HCT116 (cell line): ENCODE results near the gene PIK3CA. TPM values are rescaled to one million over a fixed set of nuclear protein-coding genes. Genes with fewer than 3 reads are reported as not detected.

Experiments used
- ATAC-seq: fragments of 200-7000 bp; cut with Tn5 transposase; 2 replicates; pipeline ENCODE4 v1.9.1; 2020; ENCODE audit warnings: mild to moderate bottlenecking, moderate library complexity
- BruUV-seq: library from RNA; stranded (reverse); fragments of 400-500 nt; replicated peaks from 2 replicates; lab custom pipeline; 2021; lab: Mats Ljungman, UMichigan
- CTCF ChIA-PET: fragments of 300-600 bp; sonication (Branson Sonifier 250); formaldehyde crosslinking; loops from one replicate; lab custom pipeline; 2021; ENCODE audit warnings: antibody characterized with exemption; lab: Charles Lee
- POLR2A ChIA-PET: fragments of 300-600, 350-600 bp; sonication (Branson Sonifier 250); formaldehyde crosslinking; loops from one replicate; lab custom pipeline; 2021; ENCODE audit warnings: antibody characterized with exemption; lab: Charles Lee
- RAD21 ChIA-PET, 2 experiments: fragments of 300-600 bp; sonication (Branson Sonifier 250); formaldehyde crosslinking; loops; one replicate each; lab custom pipeline; 2023; ENCODE audit warnings: low total read pairs in 2 of 2; ENCODE audit not compliant: uncharacterized antibody in 2 of 2, unreplicated experiment in 2 of 2, low non-redundant PET in 1 of 2; lab: Charles Lee
- DNase-seq: peaks from one replicate; pipeline ENCODE4 v3.0.0-alpha.2; 2010; ENCODE audit warnings: low read depth, low spot score
- H2AFZ ChIP-seq: fragments of 200-600 bp; shearing (Covaris generic), sonication (generic); 2 replicates; pipeline ENCODE4 v1.6.1; 2017; ENCODE audit warnings: low read depth, mixed run types, mixed read lengths, antibody characterized with exemption, low read length; ENCODE audit not compliant: poor library complexity, severe bottlenecking
- H3K27ac ChIP-seq: 2 replicates; pipeline ENCODE4 v1.5.1; 2012; ENCODE audit warnings: low read depth, low read length
- H3K27me3 ChIP-seq: fragments of 200-600 bp; sonication (generic); 2 replicates; pipeline ENCODE4 v1.6.1; 2016; ENCODE audit warnings: mixed run types, low read length, mixed read lengths; ENCODE audit not compliant: insufficient read depth
- H3K36me3 ChIP-seq, 2 experiments: fragments of 200-500 bp in 1 of 2; fragments of 200-600 bp in 1 of 2; sonication (Bioruptor generic) in 1 of 2; sonication (generic) in 1 of 2; 2 replicates each; pipeline versions ENCODE4 v1.5.1 to v1.6.1; 2014 to 2016; ENCODE audit warnings: low read length in 2 of 2, inconsistent platforms in 1 of 2, mixed read lengths in 1 of 2, mixed run types in 1 of 2; ENCODE audit not compliant: insufficient read depth in 2 of 2, control insufficient read depth in 1 of 2
- H3K4me1 ChIP-seq, 2 experiments: fragments of 200-600 bp in 1 of 2; sonication (generic) in 1 of 2; 2 replicates each; pipeline versions ENCODE4 v1.5.1 to v1.6.1; 2012 to 2017; ENCODE audit warnings: low read length in 2 of 2, inconsistent platforms in 1 of 2, mild to moderate bottlenecking in 1 of 2, mixed read lengths in 1 of 2, mixed run types in 1 of 2, moderate library complexity in 1 of 2; ENCODE audit not compliant: insufficient read depth in 2 of 2, control insufficient read depth in 1 of 2
- H3K4me2 ChIP-seq: fragments of 200-600 bp; sonication (generic); 2 replicates; pipeline ENCODE4 v1.6.1; 2017; ENCODE audit warnings: mixed run types, low read length, mixed read lengths
- H3K4me3 ChIP-seq, 2 experiments: fragments of 200-600 bp in 1 of 2; sonication (generic) in 1 of 2; replicated peaks in 1 of 2; 2 replicates each; pipeline ENCODE4 v1.5.1; 2011 to 2016; ENCODE audit warnings: low read length in 2 of 2, control low read depth in 1 of 2, low read depth in 1 of 2, mild to moderate bottlenecking in 1 of 2, mixed read lengths in 1 of 2, mixed run types in 1 of 2
- H3K79me2 ChIP-seq: fragments of 200-600 bp; sonication (generic); 2 replicates; pipeline ENCODE4 v1.6.1; 2017; ENCODE audit warnings: mild to moderate bottlenecking, mixed run types, low read length, moderate library complexity, mixed read lengths; ENCODE audit not compliant: insufficient read depth
- H3K9ac ChIP-seq: fragments of 200-600 bp; sonication (generic); 2 replicates; pipeline ENCODE4 v1.6.1; 2016; ENCODE audit warnings: low read length, mixed read lengths
- H3K9me2 ChIP-seq: fragments of 200-600 bp; sonication (generic), shearing (Covaris generic); 2 replicates; pipeline ENCODE4 v1.6.1; 2017; ENCODE audit warnings: mixed run types, mild to moderate bottlenecking, moderate library complexity; ENCODE audit not compliant: insufficient read depth
- H3K9me3 ChIP-seq, 2 experiments: fragments of 200-500 bp in 1 of 2; fragments of 200-600 bp in 1 of 2; sonication (Bioruptor generic) in 1 of 2; sonication (generic) in 1 of 2; 2 replicates each; pipeline ENCODE4 v1.6.1; 2014 to 2017; ENCODE audit warnings: low read length in 2 of 2, mixed read lengths in 2 of 2, inconsistent platforms in 1 of 2, low read depth in 1 of 2, mild to moderate bottlenecking in 1 of 2, mixed run types in 1 of 2, moderate library complexity in 1 of 2; ENCODE audit not compliant: control insufficient read depth in 1 of 2, insufficient read depth in 1 of 2
- H4K20me1 ChIP-seq: fragments of 200-600 bp; sonication (generic), shearing (Covaris generic); 2 replicates; pipeline ENCODE4 v1.6.1; 2017; ENCODE audit warnings: mixed run types, mild to moderate bottlenecking, moderate library complexity; ENCODE audit not compliant: insufficient read depth
- ATF3 ChIP-seq: IDR thresholded peaks from 2 replicates; pipeline ENCODE4 v1.6.1; 2012
- CBX3 ChIP-seq: IDR thresholded peaks from 2 replicates; pipeline ENCODE4 v1.6.1; 2012; ENCODE audit warnings: low read depth
- CTCF ChIP-seq, 3 experiments: fragments of 200-600 bp in 1 of 3; sonication (generic) in 1 of 3; IDR thresholded peaks in 2 of 3; conservative IDR thresholded peaks in 1 of 3; 2 replicates each; pipeline ENCODE4 v1.5.1; 2012 to 2017; ENCODE audit warnings: low read depth in 2 of 3, low read length in 2 of 3, antibody characterized with exemption in 1 of 3, borderline replicate concordance in 1 of 3, control low read depth in 1 of 3, mild to moderate bottlenecking in 1 of 3, mixed read lengths in 1 of 3, mixed run types in 1 of 3, moderate library complexity in 1 of 3; ENCODE audit not compliant: insufficient read depth in 1 of 3
- EGR1 ChIP-seq: IDR thresholded peaks from 2 replicates; pipeline ENCODE4 v1.6.1; 2012; ENCODE audit warnings: low read depth
- ELF1 ChIP-seq: IDR thresholded peaks from 2 replicates; pipeline ENCODE4 v1.6.1; 2012; ENCODE audit warnings: low read depth, borderline replicate concordance
- EZH2phosphoT487 ChIP-seq: fragments of 200-600 bp; IDR thresholded peaks from 2 replicates; pipeline ENCODE4 v1.6.1; 2018; ENCODE audit warnings: antibody characterized with exemption, borderline replicate concordance
- FOSL1 ChIP-seq: IDR thresholded peaks from 2 replicates; pipeline ENCODE4 v1.6.1; 2012; ENCODE audit warnings: low read depth
- JUND ChIP-seq: IDR thresholded peaks from 2 replicates; pipeline ENCODE4 v1.6.1; 2012
- MAX ChIP-seq: IDR thresholded peaks from 2 replicates; pipeline ENCODE4 v1.6.1; 2012
- POLR2AphosphoS5 ChIP-seq: IDR thresholded peaks from 2 replicates; pipeline ENCODE4 v1.6.1; 2011; ENCODE audit warnings: mild to moderate bottlenecking, low read depth, low read length, moderate library complexity
- RAD21 ChIP-seq: IDR thresholded peaks from 2 replicates; pipeline ENCODE4 v1.6.1; 2012; ENCODE audit warnings: low read depth, mild to moderate bottlenecking
- SIN3A ChIP-seq: IDR thresholded peaks from 2 replicates; pipeline ENCODE4 v1.6.1; 2012; ENCODE audit warnings: low read depth
- SP1 ChIP-seq: IDR thresholded peaks from 2 replicates; pipeline ENCODE4 v1.6.1; 2012; ENCODE audit warnings: low read depth
- TCF7L2 ChIP-seq: IDR thresholded peaks from 2 replicates; pipeline ENCODE4 v1.7.0; 2011; ENCODE audit warnings: borderline replicate concordance, inconsistent platforms; ENCODE audit not compliant: insufficient read depth, insufficient read length; ENCODE audit errors: extremely low read depth
- YY1 ChIP-seq: IDR thresholded peaks from 2 replicates; pipeline ENCODE4 v1.6.1; 2011; ENCODE audit warnings: low read length, low read depth, moderate library complexity, mild to moderate bottlenecking; ENCODE audit not compliant: insufficient replicate concordance; ENCODE audit errors: extremely low read depth
- ZNF274 ChIP-seq: fragments of 200-500 bp; sonication (Bioruptor generic); IDR thresholded peaks from 2 replicates; pipeline ENCODE4 v1.6.1; 2014; ENCODE audit warnings: mild to moderate bottlenecking, low read depth, low read length, inconsistent platforms
- intact Hi-C: fragments of 100-400 bp; cut with micrococcal nuclease; formaldehyde crosslinking; loops from 2 replicates; pipeline ENCODE4 v1.10.0; 2022
- total RNA-seq: library from RNA; stranded (reverse); gene quantifications from one replicate; pipeline ENCODE4 v1.2.1, GENCODE V29; 2021; ENCODE audit not compliant: unreplicated experiment

PIK3CA gene
- total RNA-seq, 1 experiment from 2014 or later, result 17.9 TPM

- H3K79me2 ChIP-seq, result no peaks in the 10 kb centered on the region
- intact Hi-C loops, result no loop called here
- no peak overlapping the region for H3K4me2 ChIP-seq
- no peak overlapping the region for H3K27ac ChIP-seq
- H3K9me2 ChIP-seq, result no peaks in the 10 kb centered on the region
- H3K36me3 ChIP-seq, result no peaks in the 10 kb centered on the region
- no peaks in the 10 kb centered on the region for H3K4me1 ChIP-seq
- no peaks in the 10 kb centered on the region for H3K27me3 ChIP-seq
- H4K20me1 ChIP-seq, result no peaks in the 10 kb centered on the region
- H3K9ac ChIP-seq, result no peak overlapping the region
- BruUV-seq, result no TSS peak
- TF ChIP-seq ZNF274, result no peak
- no peak for TF ChIP-seq CBX3
- TF ChIP-seq FOSL1, result no peak
- TF ChIP-seq MAX, result no peak
- no peak for TF ChIP-seq RAD21
- ChIA-PET RAD21 (no interaction called here), CTCF (no interaction called here), POLR2A (no interaction called here)
- ATAC-seq, result no peak
- H3K9me3 ChIP-seq, result no peaks in the 10 kb centered on the region
- H2AFZ ChIP-seq, result no peak overlapping the region
- no peak for DNase-seq
- H3K4me3 ChIP-seq, result no peak overlapping the region
Measured at GRCh38 chr3:179278151-179278550, 130.0 kb downstream of the PIK3CA start.

GRCh38 chr3:179278932-179279693 is 131.0 kb downstream of the PIK3CA start:
- Histone ChIP-seq H3K4me2 (no peak overlapping the region), H3K9me2 (no peaks in the 10 kb centered on the region), H3K9me3 (no peaks in the 10 kb centered on the region), H2AFZ (no peak overlapping the region), H3K27ac (no peak overlapping the region), H3K4me1 (no peaks in the 10 kb centered on the region), H3K79me2 (no peaks in the 10 kb centered on the region), H3K4me3 (no peak overlapping the region), H4K20me1 (no peaks in the 10 kb centered on the region), H3K9ac (no peak overlapping the region), H3K27me3 (no peaks in the 10 kb centered on the region), H3K36me3 (no peaks in the 10 kb centered on the region)
- ChIA-PET POLR2A (no interaction called here), RAD21 (no interaction called here), CTCF (no interaction called here)
- no peak for DNase-seq
- intact Hi-C loops, result no loop called here
- BruUV-seq, result no TSS peak
- TF ChIP-seq SIN3A, result no peak
- TF ChIP-seq ZNF274, result no peak
- TF ChIP-seq MAX, result no peak
- no peak for TF ChIP-seq SP1
- TF ChIP-seq POLR2AphosphoS5, result no peak
- no peak for TF ChIP-seq TCF7L2
- no peak for TF ChIP-seq ATF3
- no peak for TF ChIP-seq EGR1
- no peak for TF ChIP-seq RAD21
- no peak for TF ChIP-seq CTCF (IDR thresholded peaks at IDR 0.05 in 2 of 3, conservative IDR thresholded peaks at IDR 0.05 in 1 of 3; ENCODE audit: borderline replicate concordance in 1 of 3, insufficient read depth in 1 of 3, low read depth in 2 of 3, low read length in 2 of 3)
- no peak for TF ChIP-seq FOSL1
- TF ChIP-seq YY1, result no peak
- TF ChIP-seq EZH2phosphoT487, result no peak
- TF ChIP-seq ELF1, result no peak
- no peak for TF ChIP-seq JUND
- no peak for ATAC-seq
